Ureter (tissue), 1 donor: ENCODE results near the gene MRPL40. TPM values are rescaled to one million over a fixed set of nuclear protein-coding genes. Genes with fewer than 3 reads are reported as not detected.

Experiments
- DNase-seq: peaks from one replicate; pipeline ENCODE4 v3.0.0-alpha.2; 2020; ENCODE audit warnings: low spot score
- total RNA-seq: library from RNA; stranded (reverse); gene quantifications from one replicate; pipeline ENCODE4 v1.2.4, GENCODE V29; 2023
- donor health status: DM: yes; HTN: yes; CAD: no.

The MRPL40 gene
- 35.4 TPM for total RNA-seq

DNA sequence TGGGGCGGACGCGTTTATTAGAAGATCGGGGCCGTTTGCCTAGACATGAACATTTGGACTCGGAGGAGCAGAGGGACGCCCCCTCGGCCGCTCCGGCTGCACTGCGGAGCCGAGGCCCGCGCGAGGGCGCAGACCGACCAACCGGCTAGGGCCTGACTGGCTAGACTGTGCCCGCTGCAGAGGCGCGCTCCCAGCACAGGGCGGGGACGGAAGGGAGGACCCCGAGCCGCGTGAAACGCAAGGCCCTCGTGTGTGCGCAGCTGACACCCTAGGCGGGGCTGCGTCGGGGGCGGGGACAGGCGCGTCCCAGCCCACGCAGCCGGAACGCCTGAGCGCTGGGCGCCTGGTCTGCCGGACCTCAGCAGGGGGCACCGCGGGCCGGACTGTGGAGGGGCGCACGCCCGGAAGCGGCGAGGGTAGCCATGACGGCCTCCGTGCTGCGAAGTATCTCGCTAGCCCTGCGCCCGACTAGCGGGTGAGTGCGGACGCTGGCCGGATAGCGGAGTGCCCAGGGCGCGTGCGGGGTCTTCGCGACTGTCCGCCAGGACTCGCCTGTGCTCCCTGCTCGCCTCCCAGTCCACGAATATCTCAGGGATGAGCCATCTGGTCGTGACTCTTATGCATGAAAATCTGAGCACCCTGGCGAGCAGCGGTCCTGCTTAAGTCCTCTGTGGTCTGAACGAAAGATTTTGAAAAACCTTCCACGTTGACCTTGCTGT lies at the start of gene MRPL40:
MRPL40 (plus strand) TSS at position 413 of the 719 bp plus-strand sequence; CDS start at position 423, 10 bp downstream.
- DNase-seq, result peak; percentile 94

GRCh38 chr22:19383292-19383691 lies 49.1 kb upstream of the MRPL40 start:
- no peak for DNase-seq

GRCh38 chr22:19385221-19385906 lies 47.0 kb upstream of the MRPL40 start:
- DNase-seq, result no peak

DNA sequence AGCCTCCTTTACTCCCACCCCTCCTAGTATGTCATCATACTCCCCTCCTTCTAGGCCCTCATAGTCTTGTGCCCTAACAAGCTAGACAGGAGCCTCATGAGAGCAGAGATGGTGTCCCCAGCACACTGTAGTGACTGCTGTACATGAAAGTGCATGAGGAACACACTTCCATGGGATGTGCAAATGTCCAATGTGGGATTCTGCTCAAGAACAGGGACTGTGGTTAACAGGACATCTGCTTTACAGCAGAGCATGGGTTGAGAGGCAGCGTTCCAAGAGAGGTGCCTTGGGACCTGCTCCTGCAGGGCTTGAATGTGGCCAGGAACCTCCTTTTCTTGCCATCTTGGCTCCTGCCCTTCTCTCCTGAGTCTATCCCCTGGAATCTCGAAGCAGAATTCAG lies 46.1 kb upstream of the MRPL40 start:
- DNase-seq, result no peak

DNA sequence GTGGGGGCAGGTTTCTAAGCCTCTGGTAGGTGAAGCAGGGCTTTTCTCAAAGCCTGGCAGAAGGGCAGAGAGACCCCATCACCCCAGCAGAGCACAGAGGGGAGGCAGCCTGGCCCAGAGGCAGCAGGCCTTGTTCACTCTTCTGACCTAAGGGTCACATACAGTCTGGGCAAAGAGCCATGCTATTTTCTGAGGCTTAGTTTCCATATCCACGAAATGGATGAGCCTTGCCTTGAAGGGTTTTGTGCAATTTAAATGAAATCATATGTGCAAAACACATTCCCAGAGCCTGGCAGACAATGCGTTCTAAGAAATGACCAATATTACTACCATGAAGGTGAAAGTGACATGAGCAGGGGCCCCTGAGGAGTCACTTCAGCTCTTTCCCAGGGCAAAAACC lies 45.3 kb upstream of the MRPL40 start:
- no peak for DNase-seq

DNA sequence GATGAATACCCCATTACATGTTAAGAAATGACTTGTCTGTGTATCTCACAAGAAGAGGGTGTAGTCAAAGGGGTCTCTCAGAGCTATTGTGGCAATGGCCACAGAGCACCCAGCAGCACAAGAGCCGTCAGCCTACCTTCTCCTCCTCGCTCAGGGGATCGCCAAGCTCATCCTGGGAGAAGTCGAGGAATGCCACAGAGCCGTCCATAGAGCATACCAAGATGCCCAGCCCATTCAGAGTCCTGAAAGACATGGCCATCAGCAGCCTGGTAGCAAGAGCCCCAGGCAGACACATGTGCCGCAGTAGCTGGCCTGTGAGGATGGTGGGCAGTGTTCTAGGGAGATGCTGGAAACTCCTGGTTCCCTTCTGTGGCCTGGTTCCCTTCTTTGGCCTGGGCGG lies 44.8 kb upstream of the MRPL40 start:
- no peak for DNase-seq

- no peak for DNase-seq
These were observed 38.6 kb upstream of the MRPL40 start for GRCh38 chr22:19393704-19394103.

GRCh38 chr22:19394274-19395050 lies 37.9 kb upstream of the MRPL40 start:
- DNase-seq, result no peak

GRCh38 chr22:19395276-19395675 lies 37.1 kb upstream of the MRPL40 start:
- no peak for DNase-seq

GRCh38 chr22:19396561-19396933 lies 35.8 kb upstream of the MRPL40 start:
- no peak for DNase-seq

DNA sequence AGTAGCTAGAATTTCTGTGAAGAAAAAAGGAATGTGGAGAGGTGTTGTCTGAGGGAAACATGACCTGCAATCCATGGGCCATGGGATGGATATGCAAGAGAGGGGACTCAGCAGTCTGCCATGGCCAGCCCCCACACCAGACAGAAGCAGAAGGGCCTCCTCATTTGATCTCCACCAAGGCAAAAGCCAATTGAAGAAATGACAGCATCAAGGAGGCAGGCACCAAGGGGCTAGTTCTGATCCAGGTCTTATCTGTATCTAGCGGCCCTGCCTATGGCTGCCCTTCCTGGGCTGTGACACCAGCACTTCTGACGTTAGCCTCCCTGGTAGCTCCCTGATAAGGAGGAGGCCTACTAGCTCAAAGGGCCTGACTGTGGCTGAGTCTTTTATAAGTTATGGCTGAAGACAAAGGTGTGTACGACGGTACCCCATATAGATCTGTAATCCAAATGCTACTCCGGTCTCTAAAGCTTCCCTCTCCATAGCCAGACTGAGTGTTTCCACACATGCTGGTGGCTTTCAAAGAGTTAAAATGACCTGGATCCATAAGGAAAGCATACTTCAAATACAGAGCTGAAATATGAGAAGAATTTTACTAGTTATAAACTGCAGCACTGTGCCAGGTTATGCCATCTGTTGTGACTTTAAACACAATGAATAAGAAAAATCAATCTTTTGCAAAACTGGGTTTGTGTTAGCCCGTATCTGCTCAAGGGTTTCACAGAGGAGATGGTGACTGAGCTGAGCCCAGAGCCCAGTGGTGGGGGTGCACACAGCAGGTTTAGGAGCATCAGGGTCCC lies 35.2 kb upstream of the MRPL40 start:
- DNase-seq, result no peak

DNA sequence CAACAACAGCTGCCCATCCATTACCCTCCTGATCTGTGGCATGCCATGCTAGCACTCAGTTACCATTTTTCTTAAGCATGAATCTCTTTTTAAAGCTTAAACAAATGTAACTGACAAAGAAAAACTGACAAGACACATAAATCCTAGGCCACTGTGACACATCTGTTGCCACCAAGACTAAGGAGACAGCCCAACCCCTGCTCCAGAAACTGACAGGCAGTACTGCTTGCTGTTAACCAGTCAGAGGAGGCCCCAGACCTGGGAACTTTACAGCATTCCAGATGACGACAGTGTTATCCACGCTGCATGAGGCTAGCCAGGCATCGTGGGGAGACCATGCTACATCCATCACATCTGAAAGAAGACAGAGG lies 34.6 kb upstream of the MRPL40 start:
- no peak for DNase-seq

GRCh38 chr22:19398206-19398605 lies 34.1 kb upstream of the MRPL40 start:
- no peak for DNase-seq

- DNase-seq, result no peak
These were observed 33.7 kb upstream of the MRPL40 start for GRCh38 chr22:19398652-19399051.

DNA sequence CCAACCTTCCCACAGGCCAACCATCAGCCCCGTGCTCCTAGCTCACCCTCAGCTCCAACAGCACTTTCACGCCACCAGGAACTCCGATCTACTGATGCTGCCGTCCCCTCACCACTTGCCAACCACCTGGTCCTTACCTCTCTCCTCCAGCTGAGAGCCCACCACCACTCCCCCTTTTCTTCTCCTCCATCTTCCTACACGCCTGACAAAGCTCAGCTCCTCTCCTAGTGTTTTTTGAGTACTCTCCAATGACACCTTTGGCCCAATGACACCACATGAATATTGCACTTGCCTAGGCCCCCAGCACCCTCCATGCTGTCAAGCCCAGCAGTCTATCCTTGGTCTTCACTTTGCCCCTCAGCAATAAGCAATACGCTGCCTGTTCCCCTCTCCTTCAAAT lies 31.5 kb upstream of the MRPL40 start:
- DNase-seq, result no peak

DNA sequence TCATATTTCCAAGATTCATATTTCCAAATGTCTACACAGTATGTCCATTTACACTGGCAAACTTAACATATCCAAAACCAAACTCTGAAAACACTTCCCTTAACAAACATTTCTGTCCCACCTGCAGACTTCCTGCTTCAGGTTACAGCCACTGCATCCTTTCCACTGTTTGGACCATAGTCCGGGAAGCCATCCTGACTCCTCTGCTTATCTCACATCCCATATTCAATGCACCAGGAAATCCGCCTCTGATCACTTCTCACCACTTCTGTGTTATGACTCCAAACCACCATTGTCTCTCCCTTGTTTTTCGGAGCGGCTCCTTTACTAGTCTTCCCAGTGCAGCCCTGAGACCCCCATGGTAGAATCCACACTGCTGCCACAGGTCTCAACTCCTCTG lies 30.9 kb upstream of the MRPL40 start:
- no peak for DNase-seq

GRCh38 chr22:19402642-19403191 lies 29.6 kb upstream of the MRPL40 start:
- DNase-seq, result no peak

GRCh38 chr22:19404676-19405075 lies 27.7 kb upstream of the MRPL40 start:
- no peak for DNase-seq

DNA sequence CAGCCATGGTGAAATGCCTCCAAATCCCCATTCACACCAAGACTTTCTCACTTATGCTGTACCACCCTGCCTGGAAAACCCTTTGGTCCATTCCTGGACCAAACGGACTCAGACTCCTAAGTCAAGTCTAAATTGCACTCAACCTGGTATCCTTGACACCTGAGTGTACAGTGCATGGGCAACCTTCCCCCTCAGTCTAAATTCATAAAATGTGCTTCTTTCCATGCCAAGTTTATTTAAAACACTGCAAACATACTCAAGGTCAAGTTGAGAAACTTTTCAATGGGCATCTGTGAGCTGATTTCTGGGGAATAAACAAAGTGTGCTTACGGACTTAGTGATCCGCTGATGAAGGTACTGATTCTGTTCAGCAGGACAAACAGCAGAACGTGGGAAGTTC lies 27.2 kb upstream of the MRPL40 start:
- DNase-seq, result no peak

DNA sequence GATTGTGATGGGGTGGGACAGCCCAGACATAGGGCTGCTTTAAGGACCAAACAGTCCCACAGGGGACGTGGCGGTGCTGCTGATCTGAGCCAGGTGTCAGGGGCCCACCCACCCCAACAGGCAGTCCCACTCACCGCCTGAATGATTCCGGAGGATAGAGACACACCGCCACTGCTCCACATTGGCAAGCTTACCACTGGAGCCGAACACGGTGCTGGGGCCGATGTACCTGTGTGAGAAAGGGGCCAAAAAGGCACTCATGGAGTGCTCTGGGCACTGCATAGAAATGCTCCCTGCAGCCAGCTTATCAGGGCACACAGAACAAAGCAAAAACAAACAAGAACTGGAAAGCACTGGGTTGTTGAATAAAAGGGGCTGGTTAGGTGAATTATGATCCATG lies 26.7 kb upstream of the MRPL40 start:
- DNase-seq, result no peak

GRCh38 chr22:19406281-19406811 lies 26.0 kb upstream of the MRPL40 start:
- DNase-seq, result no peak
